ENCODE measurements around the gene SLC18A2.
"Not testable (repeated sequence)": the region's sequence is repeated elsewhere in the genome, so short reads cannot be mapped to it uniquely, and the experiment has no call there.

SLC18A2 gene

DNA sequence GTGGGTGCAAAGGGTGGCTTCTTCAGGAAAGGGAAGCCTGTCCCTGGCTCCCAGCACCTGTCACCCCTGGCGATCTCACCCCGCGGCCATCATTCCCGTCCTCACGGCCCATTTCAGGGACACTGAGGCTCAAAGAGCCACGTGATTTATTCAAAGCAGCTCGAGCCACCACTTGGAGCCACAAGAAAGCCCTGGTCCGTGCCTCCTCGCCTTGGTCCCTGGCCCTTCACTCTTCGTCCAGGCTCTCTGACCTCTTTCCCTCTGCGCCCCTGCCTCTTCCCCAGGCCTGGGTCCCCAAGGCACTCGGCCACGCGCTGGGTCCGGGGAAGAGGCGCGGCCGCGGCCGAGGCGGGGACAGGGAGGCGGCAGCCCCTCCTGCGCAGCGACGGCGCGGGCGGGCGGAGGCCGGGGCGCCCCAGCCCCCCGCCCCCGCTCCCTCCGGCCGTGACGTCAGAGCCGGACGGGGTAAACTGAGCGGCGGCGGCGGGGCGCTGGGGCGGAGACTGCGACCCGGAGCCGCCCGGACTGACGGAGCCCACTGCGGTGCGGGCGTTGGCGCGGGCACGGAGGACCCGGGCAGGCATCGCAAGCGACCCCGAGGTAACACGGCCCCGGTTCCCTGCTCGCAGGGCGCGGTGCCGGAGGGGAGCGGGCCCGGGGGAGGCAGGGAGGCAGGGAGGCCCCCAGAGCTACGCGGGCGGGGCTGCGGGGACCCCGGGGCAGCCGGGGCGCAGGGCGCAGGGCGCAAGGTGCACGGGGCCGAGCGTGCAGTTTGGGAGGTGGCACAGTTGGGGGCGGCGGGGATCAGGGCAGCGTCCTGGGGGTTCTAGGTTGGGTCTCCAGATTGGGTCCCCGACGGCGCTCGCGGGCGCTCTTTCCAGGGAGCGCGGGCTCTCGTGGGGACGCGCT is at the start of gene SLC18A2:
TSS of gene SLC18A2 (plus strand) at position 494 of the 909 bp plus-strand sequence. CDS start 580 bp downstream, outside the sequence.
- in situ Hi-C loops (cut with MboI; ENCODE audit: low sequenced_read_pairs) = no loop called here

DNA sequence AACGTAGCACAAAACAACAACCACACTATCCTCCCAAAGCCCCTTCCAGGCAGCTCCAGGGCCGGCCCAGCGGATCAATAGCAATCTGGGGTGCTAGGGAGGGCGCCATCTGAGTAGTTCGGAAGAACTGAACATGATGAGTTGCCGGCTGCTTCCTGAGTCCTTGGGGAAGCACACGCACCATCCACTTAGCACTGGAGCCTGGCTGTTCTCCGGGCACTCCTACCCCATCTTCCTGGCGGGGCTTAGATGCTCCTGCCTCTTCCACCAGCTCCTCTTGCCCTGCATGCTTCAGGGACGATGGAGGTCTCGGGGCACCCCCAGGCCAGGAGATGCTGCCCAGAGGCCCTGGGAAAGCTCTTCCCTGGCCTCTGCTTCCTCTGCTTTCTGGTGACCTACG is 43.7 kb upstream of the SLC18A2 start, which contains the start of gene KCNK18:
TSS of gene KCNK18 (plus strand) at position 301 of the 400 bp plus-strand sequence. CDS start at position 301, 0 bp downstream.
- in situ Hi-C loops (cut with MboI; ENCODE audit: low sequenced_read_pairs) = no loop called here

DNA sequence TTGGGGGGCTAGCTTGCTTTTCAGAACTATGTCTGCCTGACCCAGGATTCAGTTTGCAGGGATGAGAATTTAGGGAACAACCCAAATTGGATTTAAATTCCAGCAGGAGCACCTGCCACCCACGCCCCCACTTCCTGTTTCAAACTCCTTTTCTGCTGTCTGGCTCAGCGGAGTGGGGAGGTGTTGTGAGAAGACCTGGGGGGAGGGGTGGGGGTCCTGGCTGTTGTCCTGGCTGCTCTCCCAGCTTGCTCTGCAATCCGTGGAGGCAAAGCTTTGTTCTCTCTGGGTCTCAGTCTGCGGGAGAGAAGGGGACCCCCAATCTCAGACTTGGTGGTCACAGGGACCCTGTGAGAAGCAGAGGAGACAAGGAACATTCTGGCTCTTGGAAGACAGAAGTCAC is 42.8 kb upstream of the SLC18A2 start:
- in situ Hi-C loops (cut with MboI; ENCODE audit: low sequenced_read_pairs) = no loop called here

DNA sequence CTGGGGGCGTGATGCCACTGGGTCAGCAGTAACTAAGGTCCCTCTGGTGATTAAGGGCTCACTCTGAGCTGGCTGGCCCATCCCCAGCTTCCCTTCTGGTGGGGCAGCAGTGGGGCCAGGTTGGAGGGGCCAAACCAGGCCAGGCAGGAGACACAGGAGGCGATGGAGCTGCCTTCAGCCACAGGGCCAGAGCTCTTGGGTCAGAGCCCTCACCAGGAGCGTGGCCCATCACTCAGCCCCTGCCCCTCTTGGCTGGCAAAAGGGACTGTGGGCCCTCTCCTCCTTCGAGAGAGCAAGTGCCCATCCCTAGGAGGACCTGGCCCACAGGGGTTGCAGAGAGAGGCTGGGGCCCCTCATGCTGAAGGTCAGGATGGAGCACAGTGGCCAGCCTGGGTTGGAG is 39.1 kb upstream of the SLC18A2 start:
- in situ Hi-C loops (cut with MboI; ENCODE audit: low sequenced_read_pairs) = no loop called here

DNA sequence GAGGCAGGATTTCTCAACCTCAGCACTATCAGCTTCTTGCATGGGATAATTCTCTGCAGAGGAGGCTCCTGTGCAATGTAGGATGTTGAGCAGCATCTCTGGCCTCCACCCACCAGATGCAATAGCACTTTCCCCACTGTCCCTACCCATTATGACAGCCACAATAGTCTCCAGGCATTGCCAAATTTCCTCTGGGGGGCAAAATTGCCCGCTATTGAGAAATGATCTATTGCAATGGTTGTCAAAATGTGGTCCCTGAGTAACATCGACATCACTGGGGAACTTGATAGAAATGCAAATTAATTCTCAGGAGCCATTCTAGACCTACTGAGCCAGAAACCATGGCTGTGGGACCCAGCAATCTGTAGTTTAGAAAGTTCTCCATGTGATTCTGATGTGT is 36.6 kb upstream of the SLC18A2 start:
- in situ Hi-C loops (cut with MboI; ENCODE audit: low sequenced_read_pairs) = no loop called here

DNA sequence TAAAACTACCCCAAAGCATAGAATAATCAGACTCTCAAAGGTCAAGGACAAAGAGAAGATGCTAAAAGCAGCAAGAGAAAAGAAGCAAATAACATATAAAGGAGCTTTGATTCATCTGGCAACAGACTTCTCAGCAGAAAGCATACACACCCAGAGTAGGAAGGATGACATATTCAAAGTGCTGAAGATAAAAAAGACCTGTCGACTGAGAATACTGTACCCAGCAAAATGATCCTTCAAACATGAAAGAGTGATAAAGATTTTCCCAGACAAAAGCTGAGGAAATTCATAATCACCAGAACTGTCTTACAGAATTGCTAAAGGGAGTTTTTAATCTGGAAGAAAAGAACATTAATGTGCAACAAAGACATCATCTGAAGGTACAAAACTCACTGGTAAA is 28.7 kb upstream of the SLC18A2 start:
- in situ Hi-C loops (cut with MboI; ENCODE audit: low sequenced_read_pairs) = no loop called here

DNA sequence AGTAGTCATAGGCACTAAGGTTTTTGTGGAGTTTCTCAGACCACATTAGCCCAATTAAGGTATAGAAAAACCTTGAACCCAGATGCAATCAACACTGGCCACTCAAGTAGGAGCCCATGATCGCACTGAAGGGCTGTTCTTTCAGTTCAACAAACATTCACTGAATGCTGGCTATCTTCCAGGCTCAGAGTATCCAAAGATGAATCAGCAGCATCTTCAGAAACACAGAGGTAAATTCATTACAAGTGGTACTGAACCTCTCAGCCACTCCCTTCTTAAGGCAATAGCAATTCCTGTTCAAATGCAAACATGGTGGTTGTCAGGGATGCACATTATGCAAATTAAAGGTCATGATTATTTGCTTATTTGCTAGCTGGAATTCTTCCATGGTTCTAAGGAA is 26.5 kb upstream of the SLC18A2 start:
- in situ Hi-C loops (cut with MboI; ENCODE audit: low sequenced_read_pairs) = no loop called here

DNA sequence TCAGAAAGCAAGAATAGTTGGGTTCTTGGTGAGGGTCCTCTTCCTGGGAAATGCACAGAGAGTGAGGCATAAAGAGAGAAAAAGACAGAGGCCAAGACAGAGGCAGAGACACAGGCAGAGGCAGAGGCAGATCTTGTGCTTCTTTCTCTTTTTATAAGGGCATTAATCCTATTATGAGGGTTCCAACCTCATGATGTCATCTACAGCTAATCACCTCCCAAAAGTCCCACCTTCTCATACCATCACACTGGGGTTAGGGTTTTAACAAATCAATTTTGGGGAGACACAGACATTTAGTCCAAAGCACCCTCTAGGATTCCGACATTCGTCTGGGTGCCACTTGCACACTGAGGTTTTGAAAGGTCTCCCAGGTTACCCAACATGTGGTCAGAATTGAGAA is 25.8 kb upstream of the SLC18A2 start:
- in situ Hi-C loops (cut with MboI; ENCODE audit: low sequenced_read_pairs) = no loop called here

DNA sequence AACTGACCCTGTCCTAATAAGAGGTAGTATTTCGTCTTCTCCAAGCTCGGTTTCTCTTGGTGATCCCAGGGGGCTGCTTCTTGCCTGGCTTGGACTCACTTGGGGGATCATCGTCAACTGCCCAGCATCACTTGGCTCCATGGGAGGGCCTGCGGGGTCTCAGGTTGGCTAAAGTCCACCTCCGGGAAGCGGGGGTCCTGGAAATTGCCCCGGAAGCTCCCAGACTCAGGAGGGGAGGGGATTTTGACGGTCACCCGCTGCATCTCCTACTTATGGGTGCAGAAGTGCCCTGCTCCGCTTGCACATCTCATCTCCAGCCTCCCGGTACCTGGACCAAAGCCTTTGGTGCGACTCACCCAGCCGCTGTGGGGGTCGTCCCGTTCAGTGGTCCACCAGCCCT is 24.9 kb upstream of the SLC18A2 start:
- in situ Hi-C loops (cut with MboI; ENCODE audit: low sequenced_read_pairs) = no loop called here

DNA sequence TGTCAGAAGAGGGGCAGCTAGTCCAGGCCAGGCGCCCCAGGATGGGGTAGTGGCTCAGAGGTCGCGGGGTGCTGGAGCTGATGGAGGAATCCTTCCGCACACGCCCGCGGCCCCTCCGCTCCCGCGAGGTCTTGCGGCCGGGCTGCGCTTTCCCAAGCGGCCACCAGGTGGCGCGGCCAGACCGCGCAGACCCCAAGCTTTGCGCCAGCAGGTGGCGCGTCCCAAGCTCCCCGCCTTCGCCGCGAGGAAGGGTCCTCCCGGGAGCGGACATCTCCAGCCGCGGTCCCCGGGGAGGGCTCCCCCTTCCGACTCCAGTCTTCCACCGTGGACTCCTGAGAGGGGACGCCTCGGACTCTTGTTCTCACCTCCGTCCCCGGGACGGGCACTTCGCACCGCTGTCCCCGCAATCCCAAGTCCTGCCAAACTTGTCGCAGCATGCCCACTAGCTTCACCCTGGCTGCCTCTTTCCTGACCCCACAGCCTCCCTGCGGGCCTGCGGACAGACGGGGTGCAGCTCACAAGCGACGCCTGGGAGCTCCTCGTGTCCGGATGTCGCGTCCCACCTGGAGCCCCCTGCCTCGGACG is 24.2 kb upstream of the SLC18A2 start:
- in situ Hi-C loops (cut with MboI; ENCODE audit: low sequenced_read_pairs) = no loop called here

DNA sequence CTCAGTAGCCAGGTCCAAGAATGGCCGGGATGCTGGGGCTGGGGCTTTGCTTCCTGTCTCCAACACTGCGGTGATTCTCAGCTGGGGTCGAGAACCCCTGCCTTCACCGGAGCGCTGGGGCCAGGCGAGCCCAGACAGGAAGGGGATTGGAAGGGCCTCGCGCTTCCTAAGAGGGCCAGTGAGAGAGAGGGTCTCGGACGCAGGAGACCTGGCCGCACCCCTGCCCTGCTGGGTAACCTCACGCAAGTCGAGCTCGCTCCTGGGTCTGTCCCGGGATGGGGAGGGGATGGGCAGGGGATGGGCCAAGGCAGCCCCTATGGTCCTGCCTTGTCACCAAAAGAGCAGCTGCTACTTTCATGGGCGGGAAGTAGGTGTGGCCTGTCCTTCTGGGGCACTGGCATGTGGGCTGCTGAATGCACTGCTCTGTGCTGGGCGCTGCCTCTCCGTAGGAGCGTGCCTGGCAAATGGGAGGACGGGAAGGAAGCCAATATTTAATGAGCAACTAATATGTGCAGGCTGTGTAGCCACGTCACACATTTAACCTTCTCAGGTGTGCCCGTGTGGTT is 23.6 kb upstream of the SLC18A2 start:
- in situ Hi-C loops (cut with MboI; ENCODE audit: low sequenced_read_pairs) = no loop called here

DNA sequence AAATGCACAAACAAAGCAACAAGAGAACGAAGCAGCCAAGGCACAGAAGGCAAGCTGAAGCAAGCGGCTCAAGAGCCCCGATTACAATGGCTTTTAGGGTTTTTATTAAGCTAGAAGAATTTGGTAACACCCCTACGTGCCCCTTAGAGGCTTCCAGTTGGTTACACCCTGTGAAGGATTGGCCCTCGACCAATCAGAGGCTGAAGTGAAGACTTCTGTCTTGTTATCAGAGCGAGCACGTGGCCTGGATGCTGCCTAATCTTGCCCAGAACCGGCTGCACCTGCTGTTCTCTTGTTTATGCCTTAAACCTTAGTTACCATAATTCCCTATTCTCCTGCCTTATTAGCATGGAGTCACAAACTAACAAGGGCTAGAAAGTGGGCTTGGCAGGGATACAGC is 22.3 kb upstream of the SLC18A2 start:
- in situ Hi-C loops (cut with MboI; ENCODE audit: low sequenced_read_pairs) = no loop called here

DNA sequence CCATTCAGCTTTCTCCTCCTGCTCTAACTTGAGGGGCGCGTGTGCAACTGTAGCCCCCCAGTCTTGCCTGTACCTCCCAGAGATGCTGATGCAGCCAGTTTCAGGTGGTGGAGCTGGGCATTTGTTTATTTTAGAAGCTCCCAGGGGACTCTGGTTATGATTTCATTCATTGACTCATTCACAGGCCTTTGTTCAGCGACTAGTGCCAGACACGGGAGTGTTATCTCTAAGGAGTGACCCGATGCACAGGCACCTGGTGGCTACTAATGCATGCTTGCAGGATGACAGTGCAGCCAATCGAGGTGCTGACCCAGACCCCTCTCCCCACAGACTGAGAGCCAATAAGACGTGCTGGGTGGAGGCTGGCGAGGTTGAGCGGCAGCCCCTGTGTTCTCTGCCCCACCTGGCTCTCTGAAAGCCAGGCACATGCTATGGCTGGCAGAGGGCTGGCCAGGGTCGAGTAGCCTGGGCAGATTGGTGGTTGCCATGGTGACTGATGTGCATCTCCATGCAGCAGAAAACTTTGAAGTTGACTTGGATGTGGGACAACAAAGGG is 19.7 kb upstream of the SLC18A2 start:
- in situ Hi-C loops (cut with MboI; ENCODE audit: low sequenced_read_pairs) = no loop called here

DNA sequence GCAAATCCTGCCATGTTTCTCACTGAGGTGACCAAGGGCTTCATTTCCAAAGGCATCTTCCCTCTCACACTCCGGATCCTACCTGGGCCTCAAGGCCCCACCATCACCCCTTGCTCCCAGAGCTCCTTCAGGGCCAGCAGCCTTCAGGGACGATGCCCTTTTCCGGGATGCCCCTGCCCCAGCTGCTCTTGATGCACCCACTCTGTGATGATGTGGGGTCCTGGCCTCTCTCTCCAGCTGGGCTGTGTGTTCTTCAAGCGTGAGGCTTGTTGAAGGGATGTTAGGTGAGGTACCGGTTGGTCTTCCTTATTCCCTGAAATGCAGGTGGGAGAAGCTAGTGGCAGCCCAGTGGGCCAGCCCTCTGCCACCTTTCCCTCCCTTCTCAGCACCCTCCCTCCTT is 18.4 kb upstream of the SLC18A2 start:
- in situ Hi-C loops (cut with MboI; ENCODE audit: low sequenced_read_pairs) = no loop called here

DNA sequence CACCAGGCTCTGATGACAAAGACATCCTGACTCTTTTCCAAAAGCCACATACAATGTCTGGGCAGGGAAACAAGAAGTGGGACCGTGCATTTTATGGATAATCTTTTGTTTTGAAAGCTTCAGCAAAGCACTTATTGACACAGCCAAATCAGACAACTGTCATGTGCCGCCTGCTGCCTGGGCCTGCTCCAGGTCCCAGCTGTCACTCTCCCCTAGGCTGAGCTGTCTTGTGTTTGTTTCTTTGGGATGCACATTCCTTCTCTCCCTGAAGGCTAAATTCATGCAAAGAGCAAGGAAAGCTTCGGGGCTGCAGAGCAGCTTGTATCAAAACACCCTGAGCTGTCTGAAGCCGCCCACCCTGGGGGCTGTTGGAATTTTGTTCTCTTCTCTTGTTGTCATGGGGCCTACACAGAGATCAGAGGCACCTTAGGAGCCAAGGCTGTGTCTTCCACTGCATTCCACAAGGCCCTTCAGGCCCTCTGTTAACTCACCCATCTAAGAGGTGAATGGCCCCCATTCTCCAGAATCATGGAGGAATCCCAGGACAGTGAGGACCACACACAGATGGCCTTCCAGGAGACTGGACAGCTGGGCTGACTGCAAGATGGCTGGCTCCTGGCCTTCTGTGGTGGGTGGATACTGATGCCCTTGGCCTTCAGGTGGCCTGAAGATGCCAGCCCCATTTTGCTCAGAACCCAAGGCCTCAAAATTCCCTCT is 17.8 kb upstream of the SLC18A2 start:
- in situ Hi-C loops (cut with MboI; ENCODE audit: low sequenced_read_pairs) = no loop called here

DNA sequence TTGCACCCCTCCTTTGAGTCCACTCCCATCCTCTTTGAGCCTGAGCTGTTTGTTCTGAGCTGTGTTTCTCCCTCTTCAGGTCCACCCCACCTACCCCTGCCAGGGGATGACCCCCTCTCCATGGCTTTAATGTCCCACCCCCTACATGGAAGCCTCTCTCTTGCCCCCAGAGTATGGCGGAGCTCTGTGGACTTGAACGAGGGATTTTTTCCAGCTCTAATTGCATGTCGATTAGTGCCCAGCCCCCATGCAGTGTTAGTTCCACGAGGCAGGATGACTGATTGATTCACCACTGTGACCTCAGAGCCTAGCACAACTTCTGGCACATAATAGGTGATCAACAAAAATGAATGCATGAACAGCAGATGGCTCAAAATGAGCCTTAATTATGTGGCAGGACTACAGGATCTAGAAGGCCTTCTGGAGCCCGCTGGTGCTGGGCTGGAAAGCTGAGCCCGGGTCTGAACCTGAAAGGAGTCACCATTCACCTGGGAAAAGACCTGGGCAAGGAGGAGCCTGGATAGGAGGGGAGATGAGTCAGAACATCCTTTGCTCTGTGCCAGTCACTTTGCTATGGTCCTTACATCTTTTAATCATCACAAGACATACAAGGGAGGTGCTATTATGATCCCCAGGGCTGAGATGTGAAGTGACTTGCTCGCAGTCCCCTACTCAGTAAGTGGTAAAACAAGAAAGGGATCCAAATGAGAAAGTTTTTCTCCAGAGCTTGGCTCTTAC is 17.1 kb upstream of the SLC18A2 start:
- in situ Hi-C loops (cut with MboI; ENCODE audit: low sequenced_read_pairs) = no loop called here

DNA sequence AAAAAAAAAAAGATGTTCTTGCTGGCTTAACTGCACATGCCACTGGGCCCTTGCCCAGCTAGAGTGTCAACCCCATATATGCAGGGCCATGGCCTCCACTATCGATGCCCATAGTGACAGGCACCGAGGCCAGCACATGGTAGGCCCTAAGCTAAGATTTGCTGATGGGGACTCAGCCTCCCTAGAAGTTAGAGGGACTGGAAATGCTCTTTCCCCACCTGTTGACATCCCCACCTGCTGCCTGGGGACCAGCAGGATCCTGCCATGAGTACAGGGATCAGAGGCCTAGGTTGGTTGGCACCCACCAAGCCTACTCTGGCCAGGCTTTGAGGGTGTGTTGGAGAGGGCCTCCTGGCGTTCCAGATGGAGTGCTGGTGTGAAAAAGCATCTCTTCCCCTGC is 16.0 kb upstream of the SLC18A2 start:
- in situ Hi-C loops (cut with MboI; ENCODE audit: low sequenced_read_pairs) = no loop called here

DNA sequence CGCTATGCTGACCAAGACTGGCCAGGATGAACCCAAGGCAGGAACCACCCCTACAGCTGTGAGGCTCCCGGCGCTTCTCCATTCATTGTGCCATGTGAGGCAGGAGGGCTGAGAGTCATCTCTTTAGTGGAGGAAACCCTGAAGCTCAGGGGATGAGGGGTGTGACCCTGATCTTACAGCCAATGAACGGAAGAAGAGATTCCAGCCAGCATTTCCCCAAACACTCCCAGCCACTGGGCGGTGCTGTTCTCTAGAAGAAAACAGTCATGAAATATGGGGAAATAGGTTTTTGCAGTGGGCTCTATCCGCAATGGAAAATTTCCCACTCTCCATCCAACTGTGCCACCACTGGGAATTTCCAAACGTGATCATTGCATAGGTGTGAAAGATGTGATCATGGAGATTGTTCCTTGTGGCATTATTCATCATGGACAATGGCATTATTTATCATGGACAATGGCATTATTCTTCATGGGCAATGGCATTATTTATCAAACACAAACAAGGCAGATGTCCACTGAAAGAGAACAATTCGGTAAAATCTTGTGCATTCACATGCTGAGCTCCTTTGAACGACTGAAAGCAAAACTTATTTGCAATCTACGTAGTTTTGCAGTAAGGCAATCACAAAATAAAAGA is 14.0 kb upstream of the SLC18A2 start:
- in situ Hi-C loops (cut with MboI; ENCODE audit: low sequenced_read_pairs) = no loop called here

DNA sequence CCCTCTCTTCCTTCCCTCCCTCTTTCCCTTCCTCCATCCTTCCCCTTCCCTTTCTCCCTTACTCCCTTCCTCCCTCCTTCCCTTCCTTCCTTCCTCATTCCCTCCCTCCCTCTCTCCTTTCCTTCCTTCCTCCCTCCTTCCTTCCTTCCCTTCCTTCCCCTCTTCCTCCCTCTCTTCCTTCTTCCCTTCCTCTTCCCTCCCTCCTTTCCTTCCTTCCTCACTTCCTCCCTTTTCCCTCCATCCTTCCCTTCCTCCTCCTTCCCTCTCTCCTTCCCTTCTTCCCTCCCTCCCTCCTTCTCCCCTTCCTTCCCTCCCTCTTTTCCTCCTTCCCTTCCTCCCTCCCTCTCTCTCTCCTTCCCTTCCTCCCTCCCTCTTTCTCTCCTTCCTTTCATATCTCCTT is 12.7 kb upstream of the SLC18A2 start:
- in situ Hi-C loops (cut with MboI; ENCODE audit: low sequenced_read_pairs) = no loop called here

DNA sequence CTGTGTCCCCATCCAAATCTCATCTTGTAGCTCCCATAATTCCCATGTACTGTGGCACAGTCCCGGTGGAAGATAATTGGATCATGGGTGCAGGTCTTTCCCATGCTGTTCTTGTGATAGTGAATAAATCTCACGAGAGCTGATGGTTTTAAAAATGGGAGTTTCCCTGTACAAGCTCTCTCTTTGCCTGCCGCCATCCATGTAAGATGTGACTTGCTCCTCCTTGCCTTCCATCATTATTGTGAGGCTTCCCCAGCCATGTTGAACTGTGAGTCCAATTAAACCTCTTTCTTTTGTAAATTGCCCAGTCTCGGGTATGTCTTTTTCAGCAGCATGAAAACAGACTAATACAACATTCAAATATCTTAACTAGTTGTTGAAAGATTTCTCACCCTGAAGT is 10.8 kb upstream of the SLC18A2 start:
- in situ Hi-C loops (cut with MboI; ENCODE audit: low sequenced_read_pairs) = not testable (repeated sequence)
